Tibial nerve (tissue), 3 donors: ENCODE results near the gene ARV1.

Experiments
- POLR2A ChIP-seq, 2 donors: fragments of 450-650 bp; IDR thresholded peaks; one replicate each; pipeline ENCODE4 v1.6.1; 2017; ENCODE audit warnings: antibody characterized with exemption in 2 of 2, mild to moderate bottlenecking in 2 of 2, moderate library complexity in 2 of 2
- TF ChIP-seq, protein P1 (sequence below), 5 experiments: fragments of 200-600 bp in 3 of 5; fragments of 450-650 bp in 2 of 5; sonication (generic) in 3 of 5; IDR thresholded peaks; one replicate each; pipeline ENCODE4 v1.5.1; 2016 to 2019; ENCODE audit warnings: antibody characterized with exemption in 5 of 5, mild to moderate bottlenecking in 3 of 5, moderate library complexity in 2 of 5

DNA sequence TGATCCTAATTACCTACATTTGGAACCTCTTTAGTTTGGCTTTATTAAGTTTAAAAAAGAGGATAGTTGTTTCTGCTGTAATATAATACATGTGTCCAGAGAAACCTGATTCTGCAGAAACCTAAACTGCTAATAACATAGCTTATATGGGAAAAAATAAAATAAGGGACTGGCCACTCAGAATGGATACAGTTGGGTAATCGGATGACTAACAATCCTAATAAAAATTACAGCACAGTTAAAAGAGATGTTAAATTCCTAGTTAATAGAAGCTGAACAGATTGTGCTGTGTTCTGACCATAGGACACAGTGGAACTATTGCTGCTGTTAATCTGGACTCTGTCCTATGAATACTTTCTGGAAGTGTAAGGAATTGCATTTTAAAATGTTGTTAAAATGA, 16.0 kb downstream of the ARV1 start:
- TF ChIP-seq, protein P1, sequence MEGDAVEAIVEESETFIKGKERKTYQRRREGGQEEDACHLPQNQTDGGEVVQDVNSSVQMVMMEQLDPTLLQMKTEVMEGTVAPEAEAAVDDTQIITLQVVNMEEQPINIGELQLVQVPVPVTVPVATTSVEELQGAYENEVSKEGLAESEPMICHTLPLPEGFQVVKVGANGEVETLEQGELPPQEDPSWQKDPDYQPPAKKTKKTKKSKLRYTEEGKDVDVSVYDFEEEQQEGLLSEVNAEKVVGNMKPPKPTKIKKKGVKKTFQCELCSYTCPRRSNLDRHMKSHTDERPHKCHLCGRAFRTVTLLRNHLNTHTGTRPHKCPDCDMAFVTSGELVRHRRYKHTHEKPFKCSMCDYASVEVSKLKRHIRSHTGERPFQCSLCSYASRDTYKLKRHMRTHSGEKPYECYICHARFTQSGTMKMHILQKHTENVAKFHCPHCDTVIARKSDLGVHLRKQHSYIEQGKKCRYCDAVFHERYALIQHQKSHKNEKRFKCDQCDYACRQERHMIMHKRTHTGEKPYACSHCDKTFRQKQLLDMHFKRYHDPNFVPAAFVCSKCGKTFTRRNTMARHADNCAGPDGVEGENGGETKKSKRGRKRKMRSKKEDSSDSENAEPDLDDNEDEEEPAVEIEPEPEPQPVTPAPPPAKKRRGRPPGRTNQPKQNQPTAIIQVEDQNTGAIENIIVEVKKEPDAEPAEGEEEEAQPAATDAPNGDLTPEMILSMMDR (IDR thresholded peaks at IDR 0.05): no peak
- TF ChIP-seq POLR2A (IDR thresholded peaks at IDR 0.05): no peak
